Measurements from ENCODE around the gene KIFC3. TPM values are rescaled to one million over a fixed set of nuclear protein-coding genes. Genes with fewer than 3 reads are reported as not detected.
"Not testable (repeated sequence)": the region's sequence is repeated elsewhere in the genome, so short reads cannot be mapped to it uniquely, and the experiment has no call there.

KIFC3 gene, protein sequence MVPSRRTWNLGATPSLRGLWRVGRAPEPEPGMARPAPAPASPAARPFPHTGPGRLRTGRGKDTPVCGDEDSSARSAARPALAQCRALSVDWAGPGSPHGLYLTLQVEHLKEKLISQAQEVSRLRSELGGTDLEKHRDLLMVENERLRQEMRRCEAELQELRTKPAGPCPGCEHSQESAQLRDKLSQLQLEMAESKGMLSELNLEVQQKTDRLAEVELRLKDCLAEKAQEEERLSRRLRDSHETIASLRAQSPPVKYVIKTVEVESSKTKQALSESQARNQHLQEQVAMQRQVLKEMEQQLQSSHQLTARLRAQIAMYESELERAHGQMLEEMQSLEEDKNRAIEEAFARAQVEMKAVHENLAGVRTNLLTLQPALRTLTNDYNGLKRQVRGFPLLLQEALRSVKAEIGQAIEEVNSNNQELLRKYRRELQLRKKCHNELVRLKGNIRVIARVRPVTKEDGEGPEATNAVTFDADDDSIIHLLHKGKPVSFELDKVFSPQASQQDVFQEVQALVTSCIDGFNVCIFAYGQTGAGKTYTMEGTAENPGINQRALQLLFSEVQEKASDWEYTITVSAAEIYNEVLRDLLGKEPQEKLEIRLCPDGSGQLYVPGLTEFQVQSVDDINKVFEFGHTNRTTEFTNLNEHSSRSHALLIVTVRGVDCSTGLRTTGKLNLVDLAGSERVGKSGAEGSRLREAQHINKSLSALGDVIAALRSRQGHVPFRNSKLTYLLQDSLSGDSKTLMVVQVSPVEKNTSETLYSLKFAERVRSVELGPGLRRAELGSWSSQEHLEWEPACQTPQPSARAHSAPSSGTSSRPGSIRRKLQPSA
- 10 to 100 TPM; 41.7 to 49.0 (median 42.4) TPM for polyA plus RNA-seq (ENCODE audit: insufficient read length in 3 of 3)

- no peak for DNase-seq (ENCODE audit: low read depth in 3 of 3, low spot score in 2 of 3)
Measured at GRCh38 chr16:57802341-57803133, at the start of gene KIFC3. Gene KIFC3, minus strand, starts transcription at chr16:57802491. Its CDS starts 4,248 bp downstream, at chr16:57798243.

DNA sequence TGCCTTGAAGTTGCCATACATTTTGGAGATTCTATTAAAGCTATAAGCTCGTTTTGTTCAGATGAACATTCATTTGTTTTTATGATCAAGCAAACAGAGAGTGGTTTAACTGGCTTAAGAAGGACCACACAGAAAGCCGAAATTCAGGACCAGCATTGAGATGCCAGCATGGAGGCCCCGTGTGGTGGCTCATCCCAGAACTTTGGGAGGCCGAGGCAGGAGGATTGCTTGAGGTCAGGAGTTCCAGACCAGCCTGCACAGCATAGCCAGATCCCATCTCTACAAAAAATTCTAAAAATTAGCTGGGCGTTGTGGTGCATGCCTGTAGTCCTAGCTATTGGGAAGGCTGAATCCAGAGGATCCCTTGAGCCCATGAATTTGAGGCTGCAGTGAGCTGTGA, 45.9 kb upstream of the KIFC3 start:
- DNase-seq (ENCODE audit: low read depth in 3 of 3, low spot score in 2 of 3): no peak

DNA sequence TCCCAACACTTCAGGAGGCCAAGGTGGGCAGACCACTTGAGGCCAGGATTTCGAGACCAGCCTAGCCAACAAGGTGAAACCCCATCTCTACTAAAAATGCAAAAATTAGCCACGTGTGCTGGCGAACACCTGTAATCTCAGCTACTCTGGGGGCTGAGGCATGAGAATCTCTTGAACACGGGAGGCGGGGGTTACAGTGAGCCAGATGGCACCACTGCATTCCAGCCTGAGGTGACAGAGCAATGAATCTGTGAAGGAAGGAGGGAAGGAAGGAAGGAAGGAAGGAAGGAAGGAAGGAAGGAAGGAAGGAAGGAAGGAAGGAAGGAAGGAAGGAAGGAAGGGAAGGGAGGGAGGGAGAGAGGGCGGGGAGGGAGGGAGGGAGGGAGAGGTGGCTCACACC, 44.6 kb upstream of the KIFC3 start:
- DNase-seq (ENCODE audit: low read depth in 3 of 3, low spot score in 2 of 3): not testable (repeated sequence)

DNA sequence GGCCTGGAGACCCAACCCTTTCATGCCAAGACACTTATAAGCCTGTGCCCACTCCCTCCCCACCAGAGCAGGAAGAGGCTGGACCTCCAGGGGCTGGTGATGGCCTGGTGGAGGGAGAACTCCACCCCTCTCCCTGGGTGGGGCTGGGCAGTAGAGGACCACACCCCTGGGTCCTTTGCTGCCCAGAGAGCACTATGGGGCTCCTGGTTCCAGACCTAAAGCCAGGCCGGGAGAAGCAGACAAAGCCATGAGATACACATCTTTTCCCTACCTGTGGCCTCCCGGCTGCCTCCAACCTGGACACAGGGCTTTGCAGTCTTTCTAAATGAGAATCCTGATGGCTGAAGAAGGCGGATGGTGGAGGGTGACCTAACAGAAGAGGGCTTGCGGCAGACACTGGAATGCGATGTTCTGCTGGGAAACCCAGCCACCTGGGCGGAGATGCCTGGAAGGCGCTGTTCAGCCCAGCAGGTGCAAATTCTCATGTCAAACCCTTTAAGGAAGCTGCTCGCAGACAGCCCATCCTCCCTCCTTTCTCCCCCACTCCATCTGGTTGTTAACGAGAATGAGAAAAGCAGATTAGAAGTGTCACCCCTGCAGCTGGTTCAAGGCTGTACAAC, 43.9 kb upstream of the KIFC3 start:
- no peak for DNase-seq (ENCODE audit: low read depth in 3 of 3, low spot score in 2 of 3)

DNA sequence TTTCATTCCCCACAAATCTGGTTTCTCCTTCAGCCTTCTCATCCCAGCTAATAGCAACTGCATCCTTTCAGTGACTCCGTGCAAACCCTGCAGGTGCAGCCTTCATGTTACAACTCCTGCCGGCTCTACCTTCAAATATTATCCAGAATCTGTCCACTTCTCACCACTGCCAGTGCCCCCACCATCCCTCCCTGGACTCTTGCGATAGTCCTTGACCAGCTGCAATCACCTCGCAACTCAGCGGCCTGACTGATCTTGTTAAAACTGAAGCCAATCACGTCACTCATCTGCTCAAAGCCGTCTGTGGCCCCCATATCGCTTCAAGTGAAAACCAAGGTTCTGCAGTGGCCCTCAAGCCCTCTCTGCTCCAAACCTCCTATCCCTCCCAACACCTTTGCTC, 42.8 kb upstream of the KIFC3 start:
- DNase-seq (ENCODE audit: low read depth in 3 of 3, low spot score in 2 of 3): no peak

DNA sequence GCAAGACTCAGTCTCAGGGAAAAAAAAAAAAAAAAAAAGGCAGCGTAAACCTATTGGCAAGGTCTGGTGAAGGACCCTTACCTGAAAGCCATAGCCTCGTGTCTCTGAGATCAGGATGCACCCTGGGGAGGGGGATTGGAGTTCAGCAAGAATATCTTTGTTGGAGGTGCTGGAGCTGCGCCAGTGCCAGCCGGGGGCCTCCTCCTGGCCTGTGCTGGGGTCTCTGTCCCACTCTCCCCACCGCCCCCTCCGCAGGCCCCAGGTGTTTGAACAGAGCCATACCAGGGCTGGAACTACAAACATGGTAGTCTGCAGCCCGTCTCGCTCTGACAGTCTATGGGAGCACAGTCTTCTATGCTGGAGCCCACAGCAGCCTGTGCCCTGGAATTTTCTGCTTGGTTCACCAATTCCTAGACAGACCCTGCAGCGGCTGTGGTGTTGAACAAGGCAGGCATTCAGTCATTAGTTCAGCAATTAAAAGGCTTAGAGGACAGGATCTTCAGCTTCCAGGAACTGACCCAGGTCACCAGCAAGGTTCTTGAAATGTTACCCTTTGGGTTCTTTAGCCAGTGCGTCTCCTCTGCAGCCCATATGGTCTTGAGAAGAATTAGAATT, 42.2 kb upstream of the KIFC3 start:
- no peak for DNase-seq (ENCODE audit: low read depth in 3 of 3, low spot score in 2 of 3)

DNA sequence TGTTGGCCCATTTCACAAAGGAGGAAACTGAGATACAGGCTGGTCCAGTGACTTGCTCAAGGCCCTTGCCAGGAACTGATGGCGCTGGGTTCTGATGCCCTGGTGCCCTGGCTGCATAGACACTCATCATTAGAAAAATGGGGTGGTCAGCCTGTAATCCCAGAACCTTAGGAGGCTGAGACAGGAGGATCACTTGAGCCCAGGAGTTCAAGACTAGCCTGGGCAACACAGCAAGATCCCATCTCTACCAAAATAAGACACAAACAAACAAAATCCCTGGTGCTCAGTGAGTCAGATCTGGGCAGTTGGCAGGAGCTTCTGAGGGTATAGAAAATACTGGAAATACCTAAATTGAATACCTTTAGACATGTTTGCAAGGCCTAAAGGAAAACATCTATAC, 41.1 kb upstream of the KIFC3 start:
- no peak for DNase-seq (ENCODE audit: low read depth in 3 of 3, low spot score in 2 of 3)

- no peak for DNase-seq (ENCODE audit: low read depth in 3 of 3, low spot score in 2 of 3)
Measured at GRCh38 chr16:57842601-57843000, 40.3 kb upstream of the KIFC3 start.

- no peak for DNase-seq (ENCODE audit: low read depth in 3 of 3, low spot score in 2 of 3)
Measured at GRCh38 chr16:57840833-57841232, 38.5 kb upstream of the KIFC3 start.

DNA sequence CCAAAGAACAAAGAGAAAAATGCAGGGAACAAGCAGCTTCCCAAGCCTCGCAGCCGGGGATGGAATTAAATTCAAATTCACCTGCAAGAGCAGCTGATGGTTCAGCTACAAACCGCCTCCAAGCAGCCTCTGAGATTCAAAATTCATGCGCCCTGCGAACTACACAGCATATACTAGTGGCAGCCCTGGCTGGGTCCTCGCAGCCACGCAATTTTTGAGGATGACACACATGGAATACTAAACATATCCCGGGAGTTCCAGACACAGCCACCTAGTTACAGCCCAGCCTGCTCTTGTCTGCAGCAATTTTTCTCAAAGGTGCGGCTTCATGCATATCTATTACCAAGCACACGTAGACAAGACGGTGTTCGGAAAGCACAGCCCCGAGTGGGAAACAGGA, 35.9 kb upstream of the KIFC3 start:
- no peak for DNase-seq (ENCODE audit: low read depth in 3 of 3, low spot score in 2 of 3)

DNA sequence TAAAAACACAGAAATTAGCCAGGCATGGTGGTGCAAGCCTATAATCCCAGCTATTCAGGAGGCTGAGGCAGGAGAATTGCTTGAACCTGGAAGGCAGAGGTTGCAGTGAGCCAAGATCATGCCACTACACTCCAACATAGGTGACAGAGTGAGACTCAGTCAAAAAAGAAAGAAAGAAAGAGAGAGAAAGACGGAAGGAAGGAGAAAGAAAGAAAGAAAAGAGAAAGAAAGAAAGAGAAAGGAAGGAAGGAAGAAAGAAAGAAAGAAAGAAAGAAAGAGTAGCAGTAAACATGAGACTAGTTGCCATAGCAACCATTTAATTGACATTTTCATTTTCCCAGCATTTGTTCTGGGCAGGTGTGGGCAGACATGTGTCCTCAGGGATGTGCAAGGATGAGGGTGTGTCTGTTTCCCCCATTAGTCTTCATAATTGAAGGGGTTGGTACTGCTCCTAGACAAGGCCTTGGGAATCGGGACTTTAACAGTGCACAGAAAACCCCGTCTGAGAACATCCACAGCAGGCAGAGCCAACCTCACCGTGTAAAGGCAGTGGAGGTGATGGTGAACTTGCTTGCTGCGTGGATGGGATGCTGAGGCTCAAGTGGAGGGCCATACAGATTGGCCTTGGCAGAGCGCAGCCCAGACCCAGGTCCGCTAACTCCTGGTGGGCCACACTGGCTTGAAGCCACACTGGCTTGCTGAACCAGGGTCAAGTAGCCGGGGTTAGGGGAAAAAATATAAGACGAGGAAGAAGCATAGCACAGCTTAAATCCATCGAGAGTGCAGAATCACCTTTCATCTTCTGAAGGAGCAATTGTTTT, 35.2 kb upstream of the KIFC3 start:
- DNase-seq (ENCODE audit: low read depth in 3 of 3, low spot score in 2 of 3): no peak

GRCh38 chr16:57835439-57835838, 33.1 kb upstream of the KIFC3 start:
- DNase-seq (ENCODE audit: low read depth in 3 of 3, low spot score in 2 of 3): not testable (repeated sequence)

- DNase-seq (ENCODE audit: low read depth in 3 of 3, low spot score in 2 of 3): no peak
Measured at GRCh38 chr16:57834936-57835335, 32.6 kb upstream of the KIFC3 start.

GRCh38 chr16:57830890-57831484, 28.7 kb upstream of the KIFC3 start:
- no peak for DNase-seq (ENCODE audit: low read depth in 3 of 3, low spot score in 2 of 3)

DNA sequence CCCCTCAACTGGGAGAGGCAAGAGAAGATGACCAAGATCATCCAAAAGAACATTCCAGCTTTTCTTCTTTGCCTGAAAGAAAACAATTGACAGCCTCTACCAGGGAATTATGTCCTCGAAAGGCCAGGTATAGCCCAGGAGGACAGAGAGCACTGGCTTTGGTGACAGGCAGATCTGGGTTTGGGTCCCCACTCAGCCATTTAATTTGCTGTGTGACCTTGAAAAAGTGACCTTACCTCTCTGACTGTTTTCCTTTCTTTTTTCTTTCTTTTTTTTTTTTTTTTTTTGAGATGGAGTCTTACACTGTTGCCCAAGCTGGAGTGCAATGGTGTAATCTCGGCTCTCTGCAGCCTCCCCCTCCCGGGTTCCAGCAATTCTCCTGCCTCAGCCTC, 27.7 kb upstream of the KIFC3 start:
- DNase-seq (ENCODE audit: low read depth in 3 of 3, low spot score in 2 of 3): no peak

DNA sequence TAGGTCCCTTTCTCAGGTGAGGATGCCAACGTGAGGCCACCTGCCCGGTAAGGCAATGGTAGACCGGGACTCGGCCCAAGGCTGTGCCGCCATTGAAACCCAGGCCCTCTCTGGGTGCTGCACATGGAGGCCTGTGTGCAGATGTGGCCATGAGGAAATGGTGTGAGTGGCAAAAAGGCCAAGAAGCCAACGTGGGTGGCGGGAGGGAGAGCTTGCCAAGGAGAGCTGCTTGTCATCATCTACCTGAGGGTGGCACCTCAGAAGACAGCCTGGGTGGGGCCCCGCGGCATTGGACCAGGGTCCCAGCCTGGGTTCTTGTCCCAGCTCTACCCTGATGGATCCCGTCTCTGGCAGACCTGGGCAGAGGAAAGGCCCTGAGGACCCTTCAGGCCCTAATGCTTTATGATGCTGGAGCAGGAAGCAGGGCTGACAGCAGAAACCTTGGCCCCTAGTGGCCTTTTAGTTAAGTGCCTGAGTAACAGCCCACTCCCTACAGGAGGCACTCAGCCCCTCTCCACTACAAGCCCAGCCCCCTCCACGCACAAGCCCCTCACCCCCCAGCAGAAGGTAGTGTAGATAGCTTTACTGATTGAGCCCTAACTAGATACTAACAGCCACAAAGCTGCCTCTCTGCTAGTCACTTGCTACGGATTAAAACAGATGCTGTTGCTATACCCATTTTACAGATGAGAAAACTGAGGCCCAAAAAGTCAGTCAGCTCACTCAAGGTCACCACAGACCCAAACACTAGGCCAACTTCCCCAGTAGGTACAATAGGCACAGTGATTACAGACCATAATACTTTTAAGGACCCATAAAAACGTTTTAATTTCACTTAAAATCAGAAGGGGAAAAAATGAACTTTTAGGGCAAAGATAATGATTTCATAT, 26.2 kb upstream of the KIFC3 start:
- DNase-seq (ENCODE audit: low read depth in 3 of 3, low spot score in 2 of 3): no peak

DNA sequence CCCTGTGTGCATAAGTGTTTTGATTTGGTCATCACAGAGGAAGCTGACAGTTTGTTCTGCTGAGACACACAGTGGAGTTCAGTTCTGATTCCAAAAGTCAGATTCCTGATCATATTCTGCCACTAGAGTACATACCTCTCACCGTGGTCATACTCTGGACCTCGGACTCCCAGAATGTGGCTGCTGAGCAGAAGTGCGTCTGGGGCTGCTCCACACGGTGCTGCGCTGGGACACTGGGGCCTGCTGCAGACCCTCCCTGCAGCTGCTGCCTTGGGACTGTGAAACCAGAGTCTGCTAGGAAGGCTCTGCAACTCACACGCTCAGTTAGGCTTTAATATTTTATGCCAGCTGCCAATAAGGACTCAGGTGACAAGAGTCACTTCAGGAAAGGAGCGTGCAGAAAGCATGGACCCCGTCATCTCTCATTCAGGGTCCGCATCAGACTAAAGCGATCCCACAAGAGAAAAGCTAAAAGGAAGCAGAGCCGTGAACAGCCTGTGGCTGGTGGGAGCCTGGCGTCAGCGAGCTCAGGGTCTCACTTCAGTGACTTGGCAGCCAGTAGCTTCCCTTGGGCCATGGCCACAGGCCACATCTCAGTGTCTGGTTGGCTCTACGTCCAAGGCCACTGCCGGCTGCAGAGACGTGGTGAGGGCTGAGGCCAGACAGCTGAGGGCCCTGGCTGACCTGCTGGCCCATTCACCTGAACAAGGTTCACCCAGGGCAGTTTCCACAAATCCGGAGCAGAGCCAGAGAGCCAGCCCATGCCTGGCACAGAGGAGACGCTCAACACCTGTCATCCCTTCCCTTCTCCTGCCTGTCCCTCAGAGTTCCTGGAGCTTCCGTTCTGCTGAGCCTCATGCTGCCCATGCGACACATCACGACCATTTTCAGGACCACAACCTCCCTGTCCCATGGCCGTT, 24.7 kb upstream of the KIFC3 start:
- DNase-seq (ENCODE audit: low read depth in 3 of 3, low spot score in 2 of 3): no peak
